Left hindlimb (tissue), 1 donor: ENCODE measurements around the gene GIMAP7.
"Not testable (repeated sequence)": the region's sequence is repeated elsewhere in the genome, so short reads cannot be mapped to it uniquely, and the experiment has no call there.

Source experiments
- DNase-seq: peaks from one replicate; pipeline ENCODE4 v3.0.0-alpha.2; 2018

GIMAP7 gene

DNA sequence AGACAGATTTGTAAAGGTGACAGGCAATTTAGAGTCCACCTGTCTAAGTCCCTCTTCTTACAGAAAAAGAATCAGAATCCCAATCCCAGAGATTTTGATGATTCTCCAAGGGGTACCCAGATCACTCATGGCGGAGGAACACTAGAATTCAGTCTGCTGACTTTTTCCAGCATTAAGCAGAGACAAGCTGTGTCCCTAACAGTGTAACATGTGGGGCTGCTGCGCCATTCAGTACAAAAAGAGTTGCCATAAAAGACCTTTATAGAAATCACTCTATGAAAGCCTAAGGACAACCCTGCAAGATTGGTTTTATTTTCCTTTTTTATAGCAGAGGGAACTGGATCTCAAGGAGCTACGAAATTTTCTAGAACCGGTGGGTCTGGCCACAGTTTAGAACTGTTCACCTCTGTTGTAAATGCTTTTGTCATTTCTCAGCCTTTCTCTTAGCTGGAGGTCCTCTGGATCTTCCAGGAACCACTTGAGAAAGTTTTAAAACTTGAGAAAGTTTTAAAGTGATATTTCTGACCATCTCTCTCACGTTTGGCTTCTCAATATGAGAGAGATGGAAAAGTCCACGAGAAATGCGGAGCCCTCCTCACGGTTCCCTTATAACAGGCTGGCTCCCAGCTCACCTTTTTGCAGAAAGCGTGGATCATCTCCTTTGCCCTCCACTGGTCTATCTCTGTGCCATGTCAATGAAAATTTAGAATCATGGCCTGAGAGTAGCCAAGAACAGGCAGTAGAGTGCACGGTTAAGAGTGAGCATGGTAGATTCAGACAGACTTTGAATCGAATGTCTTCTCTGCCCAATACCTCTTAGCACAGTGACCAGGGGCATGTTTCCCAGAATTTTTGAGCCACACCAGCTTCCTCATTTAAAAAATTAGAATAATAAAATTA lies 826 bp downstream of the GIMAP7 start:
- DNase-seq = no peak

DNA sequence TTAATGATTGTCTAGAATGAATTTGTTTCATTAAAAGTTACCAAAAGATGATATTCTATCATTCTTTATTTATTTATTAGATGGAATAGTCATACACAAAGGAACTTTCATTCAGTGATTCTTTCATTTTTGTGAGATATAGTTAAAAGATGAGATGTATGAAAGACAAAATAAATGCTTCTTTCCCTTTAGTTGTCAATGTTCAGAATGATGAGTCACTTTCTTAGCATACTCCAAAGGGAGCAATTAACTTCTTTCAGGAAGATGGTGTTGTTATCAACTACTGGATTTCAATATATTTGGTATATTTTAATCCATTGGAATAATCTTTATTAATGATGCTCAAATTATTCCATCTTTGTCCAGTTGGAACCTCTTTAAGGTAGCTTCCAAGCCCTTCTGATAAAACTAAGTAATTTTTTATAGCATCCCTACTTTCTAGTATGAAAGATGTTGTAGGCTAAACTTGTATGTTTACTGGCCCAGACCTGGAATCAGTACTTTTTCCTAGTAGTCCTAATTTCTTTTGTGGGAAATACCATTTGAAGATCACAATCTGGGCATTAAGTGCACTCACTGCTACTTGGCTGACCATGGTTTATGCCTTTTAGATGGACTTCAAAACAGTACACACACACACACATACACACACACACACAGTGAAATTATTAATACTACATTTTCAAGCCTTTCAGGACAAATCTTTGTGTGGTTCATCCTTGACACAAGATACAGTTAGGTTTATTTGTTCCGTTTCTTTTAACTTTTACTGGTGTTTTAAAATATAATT lies 2.5 kb downstream of the GIMAP7 start:
- DNase-seq = no peak

DNA sequence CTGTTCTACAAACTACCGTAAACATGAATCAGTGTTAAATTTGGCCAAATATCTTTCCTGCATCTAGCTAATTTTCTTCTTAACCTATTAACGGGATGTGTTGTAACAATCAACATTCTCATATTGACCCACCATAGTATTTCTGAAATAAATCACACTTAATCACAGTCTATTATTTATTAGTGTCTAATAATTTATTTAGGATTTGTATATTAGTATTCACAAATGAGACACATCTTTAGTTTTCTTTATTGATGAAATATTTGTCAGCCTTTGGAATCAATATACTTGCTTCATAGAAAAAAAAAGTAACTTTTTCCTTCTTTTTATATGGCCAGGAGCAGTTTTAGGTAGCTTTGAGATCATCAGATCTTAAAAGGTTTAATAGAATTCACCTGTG lies 4.6 kb downstream of the GIMAP7 start:
- no peak for DNase-seq

DNA sequence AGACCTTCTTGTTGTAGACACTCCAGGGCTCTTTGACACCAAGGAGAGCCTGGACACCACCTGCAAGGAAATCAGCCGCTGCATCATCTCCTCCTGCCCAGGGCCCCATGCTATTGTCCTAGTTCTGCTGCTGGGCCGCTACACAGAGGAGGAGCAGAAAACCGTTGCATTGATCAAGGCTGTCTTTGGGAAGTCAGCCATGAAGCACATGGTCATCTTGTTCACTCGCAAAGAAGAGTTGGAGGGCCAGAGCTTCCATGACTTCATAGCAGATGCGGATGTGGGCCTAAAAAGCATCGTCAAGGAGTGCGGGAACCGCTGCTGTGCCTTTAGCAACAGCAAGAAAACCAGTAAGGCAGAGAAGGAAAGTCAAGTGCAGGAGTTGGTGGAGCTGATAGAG lies 5.5 kb downstream of the GIMAP7 start:
- DNase-seq = no peak

DNA sequence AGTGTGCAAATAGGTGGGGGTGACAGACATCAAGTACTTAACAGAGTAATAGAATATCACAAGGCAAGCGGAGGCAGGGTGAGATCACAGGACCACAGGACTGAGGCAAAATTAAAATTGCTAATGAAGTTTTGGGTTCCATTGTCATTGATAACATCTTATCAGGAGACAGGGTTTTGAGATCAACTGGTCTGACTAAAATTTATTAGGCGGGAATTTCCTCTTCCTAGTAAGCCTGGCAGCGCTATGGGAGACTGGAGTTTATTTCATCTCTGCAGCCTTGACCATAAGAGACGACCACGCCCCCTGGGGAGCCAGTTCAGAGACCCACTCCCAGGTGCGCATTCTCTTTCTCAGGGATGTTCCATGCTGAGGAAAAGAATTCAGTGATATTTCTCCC lies 8.3 kb downstream of the GIMAP7 start:
- not testable (repeated sequence) for DNase-seq

DNA sequence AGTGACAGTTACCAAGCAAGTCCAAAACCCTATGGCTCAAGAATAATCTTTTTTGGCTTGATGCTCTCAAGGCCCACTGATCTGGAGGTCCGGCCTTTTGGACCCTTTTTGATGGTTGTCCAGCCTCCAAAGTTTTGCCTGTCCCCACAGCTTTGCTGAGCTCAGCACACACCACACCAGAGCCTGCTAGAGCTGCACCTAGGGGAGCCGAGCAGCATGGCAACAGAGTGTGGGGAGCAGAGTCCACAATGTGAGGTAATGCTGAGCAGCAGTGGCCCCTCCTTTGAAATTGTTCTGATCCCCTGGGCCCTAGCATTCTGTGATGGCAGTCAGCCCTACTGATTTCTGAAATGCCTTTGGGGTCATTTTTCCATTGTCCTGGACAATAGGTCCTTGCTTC lies 9.3 kb downstream of the GIMAP7 start:
- no peak for DNase-seq

DNA sequence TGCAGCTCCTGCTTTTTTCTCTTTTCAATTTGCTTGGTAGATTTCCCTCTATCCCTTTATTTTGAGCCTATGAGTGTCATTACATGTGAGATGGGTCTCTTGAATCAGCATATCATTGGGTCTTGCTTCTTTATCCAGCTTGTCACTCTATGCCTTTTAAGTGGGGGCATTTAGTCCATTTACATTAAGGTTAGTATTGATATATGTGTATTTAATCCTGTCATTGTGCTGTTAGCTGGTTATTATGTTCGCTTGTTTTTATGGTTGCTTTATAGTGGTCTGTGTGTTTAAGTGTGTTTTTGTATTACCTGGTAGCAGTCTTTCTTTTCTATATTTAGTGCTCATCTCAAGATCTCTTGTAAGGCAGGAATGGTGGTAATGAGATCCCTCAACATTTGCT lies 17.0 kb downstream of the GIMAP7 start:
- no peak for DNase-seq

DNA sequence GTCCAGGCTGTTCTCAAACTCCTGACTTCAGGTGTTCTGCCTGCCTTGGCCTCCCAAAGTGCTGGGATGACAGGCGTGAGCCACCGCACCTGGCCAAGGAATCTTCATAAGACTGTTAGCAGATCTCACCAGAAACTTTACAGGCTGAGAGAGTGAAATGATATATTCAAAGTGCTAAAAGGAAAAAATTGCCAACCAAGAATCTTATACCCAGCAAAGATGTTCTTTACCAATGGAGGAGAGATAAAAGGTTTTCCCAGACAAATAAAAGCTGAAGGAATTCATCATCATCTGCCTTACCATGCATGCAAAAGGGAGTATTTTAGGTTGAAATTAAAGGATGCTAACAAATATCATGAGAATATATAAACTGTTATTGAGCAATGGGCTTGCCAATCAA lies 23.6 kb downstream of the GIMAP7 start:
- DNase-seq = no peak

DNA sequence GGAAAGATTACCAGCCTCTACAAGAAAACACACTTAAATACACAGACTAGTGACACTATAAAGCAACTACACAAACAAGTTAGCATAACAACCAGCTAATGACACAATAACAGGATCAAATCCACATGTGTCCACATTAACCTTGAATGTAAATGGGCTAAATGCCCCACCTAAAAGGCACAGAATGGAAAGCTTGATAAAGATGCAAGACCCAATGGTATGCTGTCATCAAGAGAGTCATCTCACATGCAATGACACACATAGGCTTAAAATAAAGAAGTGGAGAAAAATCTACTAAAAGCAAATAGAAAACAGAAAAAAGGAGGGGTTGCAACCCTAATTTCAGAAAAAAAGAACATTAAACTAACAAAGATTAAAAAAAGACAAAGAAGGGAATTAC lies 38.5 kb downstream of the GIMAP7 start:
- no peak for DNase-seq

DNA sequence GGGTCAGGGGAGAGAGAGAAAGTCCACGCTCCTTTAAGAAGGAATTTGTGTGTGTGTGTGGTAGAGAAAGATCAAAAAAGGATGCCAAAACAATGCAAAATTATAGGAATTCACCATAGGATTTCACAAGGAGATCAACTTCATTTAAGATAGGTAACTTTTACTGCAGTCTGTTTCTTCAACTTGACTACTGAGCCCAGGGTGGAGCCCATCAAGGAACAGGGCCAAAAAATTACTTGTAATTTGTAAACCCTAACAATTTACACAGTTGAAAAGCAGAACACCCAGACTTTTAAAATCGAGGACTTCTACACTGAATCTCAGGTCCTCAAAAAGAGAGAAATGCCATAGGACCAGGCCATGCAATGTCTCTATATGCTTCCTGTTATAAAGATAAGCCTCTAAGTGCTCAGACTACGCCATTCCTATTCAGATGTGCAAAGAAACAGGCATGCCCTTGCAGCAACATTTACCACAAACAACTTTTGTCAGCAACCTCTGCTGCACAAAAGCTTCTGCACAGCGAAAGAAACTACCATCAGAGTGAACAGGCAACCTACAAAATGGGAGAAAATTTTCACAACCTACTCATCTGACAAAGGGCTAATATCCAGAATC lies 42.0 kb downstream of the GIMAP7 start:
- DNase-seq = no peak

DNA sequence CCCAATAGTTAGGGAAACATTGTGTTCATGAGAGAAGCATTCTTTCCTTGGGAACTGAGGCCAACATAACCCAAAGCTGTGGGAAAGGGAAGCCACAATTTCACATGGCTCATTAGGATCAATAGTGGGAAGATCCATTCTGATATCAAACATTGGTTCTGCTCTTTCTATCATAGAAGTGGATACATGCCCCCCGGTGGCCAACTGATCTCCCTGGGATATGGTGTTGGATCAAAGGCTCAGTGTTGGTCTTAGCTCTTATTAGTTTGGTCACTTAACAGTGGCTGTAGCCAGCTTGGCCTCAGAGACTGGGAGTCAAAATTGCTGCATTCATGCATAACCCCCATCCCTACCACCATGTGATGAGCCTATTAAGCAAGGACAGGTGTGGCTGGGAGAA lies 45.8 kb downstream of the GIMAP7 start:
- no peak for DNase-seq

DNA sequence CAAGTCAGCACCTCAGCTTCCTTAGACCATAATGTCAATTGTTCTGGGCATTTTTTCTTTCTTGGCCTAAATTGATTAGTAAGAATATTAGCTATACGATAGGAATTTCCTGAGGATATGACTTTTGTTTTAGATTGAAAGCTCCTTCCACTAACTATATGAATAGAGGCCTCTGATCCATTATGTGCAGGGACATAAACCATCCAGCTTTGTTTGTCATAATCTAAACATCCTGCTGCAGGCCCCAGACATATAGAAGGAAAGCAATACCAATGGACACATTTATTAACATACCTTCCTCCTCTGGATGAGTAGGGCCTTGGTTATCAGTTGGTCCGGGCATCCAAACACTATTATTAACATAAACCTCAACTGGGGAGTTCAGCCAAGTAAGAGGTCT lies 48.2 kb downstream of the GIMAP7 start:
- no peak for DNase-seq

DNA sequence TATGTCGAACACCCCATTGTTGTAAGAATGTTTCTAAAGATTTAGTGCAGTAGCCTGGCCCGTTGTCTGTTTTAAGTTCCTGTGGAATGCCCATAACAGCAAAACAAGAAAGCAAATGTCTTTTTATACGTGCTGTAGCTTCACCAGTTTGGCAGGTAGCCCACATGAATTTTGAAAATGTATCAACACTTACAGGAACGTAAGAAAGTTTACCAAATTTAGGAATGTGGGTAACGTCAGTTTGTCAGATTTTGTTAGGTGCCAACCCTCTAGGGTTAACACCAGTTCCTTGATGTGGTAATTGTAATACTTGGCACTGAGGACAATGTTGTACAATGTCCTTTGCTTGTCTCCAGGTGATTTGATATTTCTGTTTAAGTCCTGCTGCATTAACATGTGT lies 49.3 kb downstream of the GIMAP7 start:
- no peak for DNase-seq

DNA sequence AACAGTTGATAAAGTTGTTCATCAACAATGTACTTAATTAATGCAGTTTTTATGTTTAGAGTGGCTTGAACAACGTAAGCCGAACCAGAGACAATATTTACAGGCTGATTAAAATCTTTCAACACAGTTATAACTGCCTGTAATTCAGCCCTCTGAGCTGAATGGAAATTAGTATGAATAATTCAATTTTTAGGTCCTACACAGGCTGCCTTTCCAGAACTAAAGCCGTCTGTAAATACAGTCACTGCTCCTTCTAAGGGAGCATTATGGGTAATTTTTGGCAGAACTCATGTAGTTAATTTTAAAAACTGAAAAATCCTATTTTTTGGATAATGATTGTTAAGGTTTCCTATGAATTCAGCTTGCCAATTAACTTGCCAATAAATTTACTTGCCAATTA lies 49.9 kb downstream of the GIMAP7 start:
- DNase-seq = no peak

DNA sequence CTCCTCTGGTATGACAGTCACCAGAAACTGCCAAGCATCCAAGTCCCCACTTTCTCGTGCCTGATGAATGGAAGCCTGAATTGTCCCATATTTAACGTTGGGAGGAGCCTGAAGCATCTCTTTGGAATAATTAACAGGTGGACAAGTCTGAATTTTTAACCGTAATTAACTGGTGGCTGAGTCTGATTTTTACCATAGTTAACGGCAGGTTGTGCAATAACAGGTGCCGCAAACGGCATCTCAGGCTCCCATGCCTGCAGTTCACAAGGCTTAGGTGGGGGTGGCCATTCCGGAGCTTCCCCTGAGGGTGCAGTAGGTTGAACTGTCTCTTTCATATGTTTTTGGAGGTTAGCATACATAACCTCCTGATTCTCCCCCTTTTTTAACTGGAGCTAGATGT lies 50.6 kb downstream of the GIMAP7 start:
- no peak for DNase-seq

DNA sequence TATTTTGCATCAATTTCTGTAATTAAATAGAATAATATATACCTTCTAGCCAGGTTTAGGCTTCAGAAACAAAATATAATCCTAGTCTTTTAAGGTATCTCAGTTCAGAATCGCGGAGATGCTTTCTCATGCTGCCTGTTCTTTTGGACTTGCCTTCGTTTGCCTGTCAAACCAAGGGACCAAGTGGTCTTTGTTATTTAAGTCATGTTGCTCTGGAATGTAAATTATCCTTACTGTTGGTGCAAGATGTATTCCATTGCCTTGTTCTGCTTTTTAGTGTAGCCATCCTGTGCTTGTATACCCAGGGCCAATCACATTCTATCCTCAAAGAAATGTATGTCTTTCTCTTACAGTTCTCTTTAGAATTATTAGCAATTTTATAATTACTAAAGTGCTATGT lies 51.5 kb downstream of the GIMAP7 start:
- DNase-seq = no peak

DNA sequence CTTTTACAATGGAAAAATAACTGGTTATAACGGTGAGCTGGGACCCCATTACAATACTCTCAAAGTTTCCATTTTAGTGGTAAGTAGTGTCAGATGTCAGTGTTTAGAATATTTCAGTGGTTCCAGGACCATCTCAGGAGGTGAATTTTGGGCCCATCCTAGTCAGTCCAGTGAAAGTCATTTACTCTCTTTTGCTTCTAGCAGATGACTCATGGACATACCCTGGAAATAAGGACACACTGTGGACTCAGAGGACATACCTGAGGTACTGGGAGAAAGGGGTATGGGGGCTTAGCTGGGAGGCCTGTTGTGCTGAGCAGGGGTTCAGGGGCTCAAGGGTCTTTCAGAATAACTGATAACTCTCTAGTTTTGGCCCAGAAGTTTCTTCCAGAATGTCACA lies 51.9 kb downstream of the GIMAP7 start:
- DNase-seq = no peak

DNA sequence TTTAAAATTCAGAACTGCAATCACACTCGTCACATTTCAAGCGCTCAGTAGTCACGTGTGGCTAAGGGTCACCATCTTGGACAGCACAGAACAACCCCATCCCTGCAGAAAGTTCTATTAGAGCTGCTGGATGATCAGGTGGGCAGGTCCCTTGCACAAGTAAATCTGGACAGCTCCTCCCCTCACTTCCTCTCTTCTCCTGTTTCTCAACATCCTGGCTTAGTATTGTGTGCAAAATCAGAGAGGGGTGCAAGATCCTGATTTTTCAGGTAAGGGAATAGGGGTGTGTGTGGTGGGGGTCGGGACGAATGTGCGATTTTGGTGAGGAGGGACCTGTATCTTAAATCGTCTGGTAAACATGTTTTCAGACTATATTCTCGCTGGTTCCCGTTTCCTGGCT lies 52.5 kb downstream of the GIMAP7 start, which contains the start of gene GIMAP4:
Gene GIMAP4 (plus strand): TSS at position 222 of the 400 bp plus-strand sequence. CDS start 2,512 bp downstream, outside the sequence.
- DNase-seq = no peak

DNA sequence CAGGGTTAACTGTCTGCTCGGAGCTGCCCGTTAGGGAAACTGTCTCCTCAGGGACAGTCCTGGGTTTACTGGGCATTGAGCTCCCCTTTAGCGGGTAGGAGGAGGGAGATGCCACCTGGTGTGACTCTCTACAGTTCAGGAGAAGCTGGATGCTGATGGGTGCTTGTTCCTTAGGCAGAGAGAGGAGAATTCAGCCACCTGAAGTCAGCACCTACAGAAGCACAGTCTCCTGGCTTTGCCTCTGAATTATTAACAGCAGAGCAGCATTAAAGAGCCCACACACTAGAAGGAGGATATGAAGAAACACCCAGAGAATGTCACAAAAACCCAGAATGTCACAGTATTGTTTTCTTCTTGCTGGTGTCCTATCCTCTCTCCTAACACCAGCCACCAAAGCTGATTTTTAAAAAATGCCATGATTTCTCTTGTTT lies 53.2 kb downstream of the GIMAP7 start:
- no peak for DNase-seq

DNA sequence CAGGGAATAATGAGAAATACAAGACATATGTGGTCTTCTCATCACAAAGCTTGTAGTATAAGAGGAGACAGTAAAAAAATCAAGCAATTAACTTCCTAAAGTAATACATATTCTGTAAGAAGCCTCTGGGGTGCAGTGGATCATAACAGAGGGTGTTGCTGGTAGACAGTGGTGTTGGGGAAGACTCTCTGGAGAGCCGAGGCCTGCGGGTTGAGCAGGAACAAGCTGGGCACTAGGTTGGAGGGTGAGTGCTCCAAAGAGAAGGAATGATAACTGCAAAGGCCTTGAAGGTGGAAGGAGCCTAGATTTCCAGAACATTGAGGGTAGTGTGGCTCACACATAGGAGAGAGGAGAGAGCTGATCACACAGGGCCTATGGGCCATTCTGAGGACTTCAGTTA lies 54.0 kb downstream of the GIMAP7 start:
- no peak for DNase-seq

DNA sequence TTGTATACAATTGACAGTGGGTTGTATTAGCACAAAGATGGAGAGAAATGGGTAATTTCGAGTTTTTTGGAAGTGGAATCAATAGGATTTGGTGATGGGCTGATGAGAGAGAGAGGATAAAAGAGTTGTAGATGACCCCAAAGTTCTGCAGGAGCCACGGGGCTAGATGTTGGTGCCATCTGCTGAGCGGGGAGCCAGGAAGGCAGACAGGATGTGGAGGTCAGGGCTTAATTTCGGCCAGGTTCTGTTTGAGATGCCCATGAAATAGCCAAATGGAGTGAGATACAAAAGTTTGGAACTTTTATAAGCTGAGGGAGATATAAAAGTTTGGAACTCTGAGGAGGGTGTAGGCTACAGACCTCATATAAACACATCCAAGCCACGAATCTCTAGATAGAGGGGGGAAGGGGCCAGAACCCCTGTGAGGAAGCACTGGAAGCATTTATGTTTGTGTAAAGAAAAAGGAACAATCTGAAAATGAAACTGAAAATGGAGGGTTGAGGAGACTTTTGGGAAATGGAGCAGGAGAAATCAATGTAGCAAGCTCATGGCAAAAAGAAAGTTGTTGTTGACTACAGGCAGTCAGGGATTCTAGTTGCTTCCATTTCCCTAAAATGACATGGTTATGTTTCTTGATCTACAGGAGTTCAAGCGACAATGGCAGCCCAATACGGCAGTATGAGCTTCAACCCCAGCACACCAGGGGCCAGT lies 54.7 kb downstream of the GIMAP7 start:
- no peak for DNase-seq
